Measurements from ENCODE around the gene TGM1.

- TF ChIP-seq EZH2 (IDR thresholded peaks at IDR 0.05; ENCODE audit: low read length, unreplicated experiment) = no peak
- TF ChIP-seq CTCF (conservative IDR thresholded peaks at IDR 0.05; ENCODE audit: low read depth, low read length) = no peak
- TF ChIP-seq EZH2phosphoT487 (IDR thresholded peaks at IDR 0.05; ENCODE audit: borderline replicate concordance, low read length) = no peak
Observed at GRCh38 chr14:24284501-24285035, 21.6 kb upstream of the TGM1 start.
